ENCODE results near the gene TTC7B. TPM values are rescaled to one million over a fixed set of nuclear protein-coding genes. Genes with fewer than 3 reads are reported as not detected.
A peak's percentile ranks its signal among the peaks of the same experiment; 100 is the strongest.

Gene TTC7B
- total and polyA plus RNA-seq, 9 of the 15 experiments (the other 6 are each of a cell fraction or from before 2014, with no cell fraction given): 2.2 to 77.2 (median 36.7) TPM

GRCh38 chr14:90511795-90512328 lies 304.4 kb downstream of the TTC7B start:
- in situ Hi-C loops (cut with MboI) (no loop called here), intact Hi-C loops (cut with micrococcal nuclease) (no loop called here)
- ATAC-seq (no peak), DNase-seq (ENCODE audit: extremely low read depth in 1 of 4, low spot score in 3 of 4) (no peak), FAIRE-seq (no peak)
- TF ChIP-seq MAZ (CRISPR knock-in tag; conservative IDR thresholded peaks at IDR 0.05 in 1 of 2, IDR thresholded peaks at IDR 0.05 in 1 of 2) (no peak), ZNF592 (IDR thresholded peaks at IDR 0.05) (no peak), THRA (IDR thresholded peaks at IDR 0.05) (no peak), ZNF76 (CRISPR knock-in tag; IDR thresholded peaks at IDR 0.05; ENCODE audit: borderline replicate concordance) (no peak), NFE2 (IDR thresholded peaks at IDR 0.05; ENCODE audit: low read depth) (no peak)
- Histone ChIP-seq H3K9me1 (ENCODE audit: control insufficient read depth, insufficient read depth, low read length) (no peaks in the 10 kb centered on the region), H3K36me3 (ENCODE audit: control insufficient read depth, insufficient read depth, low read length) (no peaks in the 10 kb centered on the region), H3K4me2 (ENCODE audit: insufficient read depth, low read length) (no peak overlapping the region), H3K27ac (ENCODE audit: extremely low read depth, low read depth, low read length) (no peak overlapping the region), H3K79me2 (ENCODE audit: control insufficient read depth, insufficient read depth, low read length) (no peaks in the 10 kb centered on the region), H3K27me3 (ENCODE audit: control insufficient read depth in 2 of 2, insufficient read depth in 2 of 2, low read length in 2 of 2) (peaks cover 0 to 17% of the 10 kb centered on the region in 2 experiments; a peak in 2 of 5 replicates), H3K4me3 (no peak overlapping the region), H3K9ac (ENCODE audit: insufficient read depth in 1 of 2, low read depth in 2 of 2, low read length in 2 of 2) (0 out of 4 replicates have a peak overlapping the region, but pooled peaks of 1 of the 2 experiments have one; percentile 17), H3K9me3 (replicated peaks; ENCODE audit: control insufficient read depth, insufficient read depth, low read depth, low read length) (no peaks in the 10 kb centered on the region), H3K4me1 (replicated peaks in 1 of 2; ENCODE audit: control insufficient read depth in 2 of 2, insufficient read depth in 2 of 2, low read length in 2 of 2) (peaks cover 6 to 17% of the 10 kb centered on the region in 2 experiments), H2AFZ (ENCODE audit: low read depth, low read length) (no peak overlapping the region), H4K20me1 (replicated peaks; ENCODE audit: control insufficient read depth, insufficient read depth, low read length) (no peaks in the 10 kb centered on the region)
- CTCF ChIA-PET (ENCODE audit: low intra/inter-chr PET ratio): no interaction called here
- WGBS (ENCODE audit: insufficient coverage, low coverage, missing lambda C conversion rate): 40% methylated on average over 9 of the region's 9 CpGs
- POLR2A ChIA-PET: interaction anchor here (0.7 kb wide), 1 partner anchor 55 kb away, joined by 3 read pairs; no protein-coding TSS in a partner anchor
- BruUV-seq (replicated peaks): no TSS peak

All from K562 (cell line).